HG02938 (cell line): Measurements from ENCODE around the gene MAPKAPK2.
A peak's percentile ranks its signal among the peaks of the same experiment; 100 is the strongest.

Source experiments
- ATAC-seq: cut with Tn5 transposase; IDR thresholded peaks from one replicate; pipeline ENCODE4 v1.9.1; 2021; ENCODE audit warnings: mild to moderate bottlenecking, moderate library complexity; ENCODE audit not compliant: unreplicated experiment

MAPKAPK2 gene

DNA sequence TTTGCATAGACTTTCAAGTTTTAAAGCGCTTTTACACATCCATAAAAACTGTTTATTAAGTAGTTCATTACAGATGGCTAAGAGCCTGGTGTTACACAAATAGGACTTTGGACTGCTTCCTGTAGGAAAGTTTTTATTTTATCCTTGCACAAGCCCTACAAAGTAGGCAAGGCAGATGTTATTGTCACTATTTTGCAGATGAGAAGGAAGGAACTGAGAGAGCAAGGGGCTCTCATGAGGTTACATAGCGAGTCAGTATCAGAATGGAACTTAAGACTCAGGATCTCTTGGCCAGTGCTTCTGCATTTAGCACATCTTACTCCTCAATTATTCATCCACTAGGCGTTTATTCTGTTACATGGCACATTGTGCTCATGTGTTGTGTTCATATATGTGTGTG lies 2.6 kb upstream of the MAPKAPK2 start:
- ATAC-seq, result no peak

DNA sequence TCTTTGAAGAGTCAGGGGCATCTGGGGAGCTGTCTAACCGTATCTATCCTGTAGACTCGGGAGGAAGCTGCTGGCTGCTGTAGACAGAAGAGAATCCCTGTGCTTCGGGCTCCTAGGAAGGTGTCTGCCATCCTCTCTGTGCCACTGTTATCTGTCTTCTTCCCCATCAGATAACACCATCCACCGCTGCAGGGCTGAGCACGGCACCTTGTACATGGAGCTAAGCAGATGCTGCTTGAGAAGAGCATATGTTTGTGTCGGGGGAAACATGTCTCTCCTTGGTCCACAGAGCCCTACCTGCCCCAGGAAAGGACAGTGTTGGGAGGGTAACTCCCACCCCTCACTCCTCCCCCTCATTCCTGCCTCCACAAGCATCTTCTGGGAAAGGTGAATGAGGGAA lies 1.4 kb upstream of the MAPKAPK2 start:
- no peak for ATAC-seq

DNA sequence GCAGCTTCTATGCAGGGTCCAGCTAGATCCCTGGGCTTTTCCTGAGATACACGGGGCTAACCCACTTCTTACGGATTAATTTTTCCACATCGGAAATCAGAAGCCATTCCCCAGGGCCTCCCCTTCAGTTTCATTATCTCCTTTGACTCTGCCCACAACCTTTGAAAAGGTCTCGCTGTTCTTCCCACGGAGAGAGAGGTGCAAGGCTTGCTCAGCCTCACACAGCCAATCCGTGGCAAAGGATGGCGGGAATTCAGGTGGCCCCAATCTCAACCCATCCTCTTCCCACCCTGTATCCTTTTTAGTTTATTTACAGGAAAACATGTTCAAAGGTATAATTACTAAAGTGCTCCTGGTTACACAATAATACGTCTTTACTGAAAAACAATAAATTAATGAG lies 702 bp upstream of the MAPKAPK2 start:
- ATAC-seq, result no peak

DNA sequence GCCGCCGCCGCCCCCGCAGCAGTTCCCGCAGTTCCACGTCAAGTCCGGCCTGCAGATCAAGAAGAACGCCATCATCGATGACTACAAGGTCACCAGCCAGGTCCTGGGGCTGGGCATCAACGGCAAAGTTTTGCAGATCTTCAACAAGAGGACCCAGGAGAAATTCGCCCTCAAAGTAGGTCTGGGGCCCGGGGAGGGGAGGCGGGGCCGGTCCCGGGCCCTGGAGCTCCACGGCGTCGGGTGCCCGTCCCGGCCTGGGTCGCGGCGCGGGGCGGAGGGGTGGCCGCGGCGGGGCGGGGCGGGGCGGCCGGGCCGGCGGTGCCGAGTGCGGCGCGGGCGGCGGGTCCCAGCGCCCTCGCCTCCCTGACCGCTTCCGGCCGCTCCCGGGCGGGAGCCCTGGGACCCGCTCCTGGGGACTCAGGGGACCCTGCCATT lies 646 bp downstream of the MAPKAPK2 start:
- ATAC-seq, result peak; percentile 12

DNA sequence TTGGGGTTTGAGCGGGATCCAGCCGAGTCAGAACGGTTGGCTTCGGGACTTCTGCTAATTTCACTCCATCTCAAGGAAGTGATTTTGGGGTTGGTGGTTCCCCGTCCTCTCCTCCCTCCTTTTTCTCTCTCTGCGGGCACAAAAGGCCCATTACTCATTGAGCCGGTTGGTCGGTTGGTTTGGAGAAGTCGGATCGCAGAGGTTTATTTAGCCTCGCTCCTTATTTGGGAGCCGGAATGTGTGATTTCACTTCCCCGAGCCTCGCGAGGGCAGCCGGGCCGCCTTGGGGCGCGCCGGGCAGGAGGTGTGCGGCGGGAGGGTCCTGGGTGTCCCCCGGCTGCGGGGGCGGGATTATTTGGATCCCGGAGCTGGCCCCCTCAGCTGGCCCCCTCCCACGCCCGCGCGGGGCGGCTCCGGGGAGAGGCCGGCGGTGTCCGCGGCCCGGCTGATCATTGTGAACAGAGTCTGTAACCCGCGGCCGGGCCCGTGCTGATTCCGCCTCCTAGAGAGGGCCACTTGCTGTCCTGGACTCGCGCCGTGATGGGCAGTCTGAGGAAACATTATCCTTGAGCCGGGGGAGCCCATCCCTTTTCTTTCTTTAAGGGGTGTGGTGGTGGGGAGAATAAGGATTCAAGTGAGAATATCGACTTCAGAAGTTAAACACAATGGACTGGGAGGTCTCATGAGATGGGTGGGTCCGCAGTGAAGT lies 1.2 kb downstream of the MAPKAPK2 start:
- ATAC-seq, result peak; percentile 36

DNA sequence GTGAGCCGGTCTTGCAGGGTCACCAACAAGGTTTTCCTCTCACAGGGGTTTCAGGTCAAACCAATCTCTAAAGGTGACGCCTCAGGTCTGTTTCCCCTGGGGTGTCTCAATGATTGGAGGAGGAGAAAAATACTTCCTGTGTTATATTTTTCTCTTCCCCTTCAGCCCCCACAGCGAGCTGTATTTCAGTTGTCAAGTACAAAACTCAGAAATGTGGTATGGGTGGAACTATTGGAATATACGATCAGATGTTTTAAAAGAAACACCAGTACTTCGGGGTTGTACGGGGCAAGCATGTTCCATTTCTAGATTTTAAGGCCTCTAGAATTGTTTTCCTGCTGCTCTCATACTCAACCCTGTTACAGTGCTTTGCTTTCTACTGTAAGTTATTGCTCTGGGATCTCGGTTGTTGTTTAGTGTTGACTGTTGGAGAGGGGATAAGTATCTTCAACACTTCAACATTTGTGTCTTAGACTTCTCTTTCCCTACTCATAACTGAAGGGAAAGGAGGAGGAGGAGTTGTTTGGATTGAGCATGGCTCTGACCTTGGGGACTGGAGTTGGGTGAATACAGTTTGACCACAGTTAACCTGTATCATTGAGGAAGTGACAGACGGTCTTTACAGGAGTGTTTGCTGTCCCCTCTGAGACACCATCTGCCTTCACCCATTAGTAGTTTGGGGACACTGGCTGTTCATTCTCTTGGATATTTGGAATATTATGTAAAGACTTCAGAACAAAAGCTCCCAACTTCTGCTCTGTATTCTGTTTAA lies 2.0 kb downstream of the MAPKAPK2 start:
- no peak for ATAC-seq

DNA sequence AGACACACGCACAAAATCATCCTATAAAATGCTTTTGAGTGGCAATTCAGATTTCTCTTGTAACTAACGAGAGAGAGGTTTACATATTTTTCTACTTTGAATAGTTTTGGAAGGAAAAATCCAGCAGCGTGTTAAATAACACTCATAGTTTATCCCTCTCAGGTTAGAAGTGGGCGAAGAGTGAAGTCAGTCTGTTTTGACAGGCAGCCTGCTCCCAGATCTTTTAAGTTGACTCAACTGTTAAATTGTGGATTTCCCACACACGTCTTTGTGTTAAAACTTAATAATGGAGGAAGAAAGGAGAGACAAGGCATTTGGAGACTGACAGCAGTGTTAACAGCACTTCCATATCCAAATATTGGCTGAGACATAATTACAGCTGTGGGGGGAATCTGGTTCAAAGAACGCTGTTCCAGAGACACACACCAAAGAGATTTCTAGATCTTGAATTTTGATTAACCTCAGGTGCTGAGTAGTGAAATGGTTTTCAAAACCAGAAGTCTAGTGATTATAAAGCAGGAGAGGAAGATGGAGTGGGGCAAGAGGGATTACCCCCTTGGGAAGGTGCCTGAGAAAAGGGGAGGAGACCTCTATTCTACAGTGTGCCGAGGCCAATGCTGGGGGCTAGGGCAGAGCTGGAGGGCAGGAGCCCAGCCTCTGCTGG lies 2.7 kb downstream of the MAPKAPK2 start:
- no peak for ATAC-seq

DNA sequence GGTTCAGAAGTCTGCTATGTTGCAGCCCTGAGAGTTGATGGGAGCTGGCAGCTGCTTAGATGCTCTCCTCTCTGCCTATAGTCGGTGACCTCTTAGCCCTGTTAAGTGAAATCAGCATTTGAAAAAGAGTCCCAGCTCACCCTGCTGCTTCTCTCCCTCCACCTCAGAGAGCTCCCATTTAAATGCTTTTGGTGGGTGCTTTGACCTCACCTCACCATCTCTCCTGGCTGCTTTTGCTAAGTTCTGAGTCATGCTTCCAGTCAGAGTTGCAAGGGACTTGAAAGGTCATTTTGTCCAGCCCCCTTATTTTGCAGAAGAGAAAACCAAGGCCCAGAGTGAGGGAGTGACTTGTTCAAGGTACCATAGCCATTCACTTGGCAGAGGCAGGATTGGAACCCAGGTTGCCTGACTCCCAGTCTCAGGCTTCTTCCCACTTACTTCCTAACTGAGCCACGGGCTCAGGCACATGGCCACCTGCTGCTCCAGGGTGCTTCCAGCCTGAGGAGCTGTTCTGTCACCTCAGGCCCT lies 3.3 kb downstream of the MAPKAPK2 start:
- no peak for ATAC-seq

DNA sequence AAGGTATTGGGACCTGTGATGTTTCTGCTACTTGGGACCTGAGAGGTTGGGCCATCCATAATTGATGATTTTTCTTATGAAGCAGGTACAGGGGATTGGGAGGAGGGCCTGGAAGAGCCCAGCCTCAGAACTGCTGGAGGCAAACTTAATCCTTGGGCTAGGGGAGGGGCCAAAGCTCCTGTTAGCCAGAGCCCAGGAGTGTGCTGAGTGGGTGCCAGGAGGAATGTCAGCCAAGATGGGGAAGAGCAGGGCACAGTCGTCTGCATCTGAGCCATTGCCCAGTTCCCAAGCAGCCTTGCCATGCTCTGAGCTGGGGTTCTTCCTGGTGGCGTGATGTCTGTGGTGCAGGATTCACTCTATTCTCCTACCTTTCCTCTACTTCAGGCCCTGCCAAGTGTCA lies 5.8 kb downstream of the MAPKAPK2 start:
- no peak for ATAC-seq

DNA sequence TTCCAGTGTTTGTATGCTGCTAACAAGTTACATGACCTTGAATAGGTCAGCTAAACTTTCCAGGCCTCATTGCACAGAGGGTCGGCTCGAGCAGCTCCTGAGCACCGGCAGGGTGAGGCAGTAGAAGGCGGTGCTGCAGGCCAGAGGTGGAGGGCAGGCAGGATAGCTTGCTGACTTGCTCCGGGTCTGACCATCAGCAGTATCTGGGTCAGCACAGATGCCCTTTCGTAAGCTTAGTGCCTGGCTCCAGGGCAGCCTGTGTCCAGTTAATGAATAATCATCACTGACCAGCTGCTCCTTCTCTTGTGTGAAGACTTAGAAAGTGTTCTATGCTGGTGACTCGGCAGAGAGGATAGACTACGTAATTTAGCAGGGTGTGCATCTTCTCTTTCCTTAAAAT lies 6.9 kb downstream of the MAPKAPK2 start:
- no peak for ATAC-seq

DNA sequence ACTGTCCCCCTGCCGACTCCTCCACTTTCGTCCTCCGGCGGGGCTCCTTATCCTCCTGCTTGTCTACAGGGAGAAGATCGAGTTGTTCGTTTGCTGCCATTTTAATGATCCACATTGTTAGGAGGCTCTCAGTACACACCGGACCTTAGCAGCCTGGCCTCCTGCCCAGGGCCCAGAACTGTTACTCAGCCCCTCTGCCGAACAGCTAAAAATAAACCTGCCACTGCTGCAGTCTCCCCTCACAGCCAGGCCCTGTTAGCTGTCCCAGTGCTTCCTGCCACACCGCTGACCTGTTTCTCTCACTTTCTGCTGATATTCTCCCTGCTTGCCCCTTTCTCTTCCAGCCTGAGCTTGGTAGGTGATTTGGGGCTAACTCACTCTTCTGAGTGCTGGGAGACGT lies 8.3 kb downstream of the MAPKAPK2 start:
- no peak for ATAC-seq

DNA sequence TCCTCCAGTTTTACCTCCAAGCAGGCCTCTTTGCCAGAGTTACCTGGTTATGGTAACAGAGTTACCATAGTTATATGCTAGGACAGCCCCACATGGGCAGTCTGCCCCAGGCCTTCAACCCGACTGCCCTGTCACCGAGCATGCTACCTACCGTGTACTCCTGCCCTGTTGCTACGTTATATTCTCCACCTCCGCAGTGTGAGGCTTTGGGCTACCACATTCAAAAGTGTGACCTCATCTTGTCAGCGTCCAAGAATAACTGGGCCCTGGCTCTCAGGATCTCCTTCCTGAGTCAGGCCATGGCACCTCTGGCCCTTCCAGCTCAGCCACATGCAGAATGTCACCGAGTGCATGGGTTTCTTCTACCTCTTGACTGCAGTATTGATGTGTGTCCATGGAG lies 8.9 kb downstream of the MAPKAPK2 start:
- no peak for ATAC-seq

DNA sequence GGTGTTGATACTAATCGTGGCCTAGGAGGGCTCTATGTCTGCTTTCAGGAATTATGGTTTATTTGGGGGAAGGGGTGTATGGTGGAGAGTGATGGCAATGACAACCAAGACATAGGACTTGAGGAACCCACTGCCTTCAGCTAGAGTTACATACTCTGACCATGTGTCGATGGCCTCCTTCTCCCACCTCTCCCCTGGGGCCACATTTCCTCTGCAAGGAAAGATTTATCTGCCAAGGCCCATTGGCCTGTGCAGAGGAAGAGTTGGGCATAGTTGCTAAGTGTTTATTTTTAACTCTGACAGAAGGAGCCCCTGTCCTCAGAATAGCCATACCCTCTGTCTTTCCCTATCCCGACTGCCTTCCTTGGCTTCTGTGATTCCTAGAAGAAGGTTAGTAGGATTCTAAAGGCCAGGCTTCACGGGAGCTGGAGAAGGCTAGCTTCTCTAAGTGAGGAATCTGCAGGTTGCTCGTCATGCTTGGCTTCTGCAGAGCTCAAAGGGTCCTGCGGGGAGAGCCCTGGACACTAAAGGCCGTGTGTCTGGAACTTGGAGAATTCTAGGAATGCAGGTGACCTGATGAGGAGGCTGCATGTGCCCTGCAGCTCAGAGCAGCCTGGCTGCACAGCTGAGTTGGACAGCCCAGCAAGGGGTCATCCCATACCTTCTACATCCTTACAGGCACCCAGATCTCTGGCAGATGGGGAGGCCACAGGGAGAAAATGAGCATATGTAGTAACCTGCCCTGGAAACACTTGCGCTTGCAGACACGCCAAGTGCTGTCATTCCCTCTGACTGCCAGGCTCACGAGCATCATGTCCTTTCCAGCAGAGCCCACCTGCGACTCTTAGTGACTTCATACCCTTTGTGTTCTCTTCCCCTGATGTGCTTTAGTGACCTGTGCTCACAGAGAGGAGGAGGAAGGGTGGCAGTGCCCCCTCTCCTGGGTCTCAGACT lies 9.7 kb downstream of the MAPKAPK2 start:
- ATAC-seq, result no peak

DNA sequence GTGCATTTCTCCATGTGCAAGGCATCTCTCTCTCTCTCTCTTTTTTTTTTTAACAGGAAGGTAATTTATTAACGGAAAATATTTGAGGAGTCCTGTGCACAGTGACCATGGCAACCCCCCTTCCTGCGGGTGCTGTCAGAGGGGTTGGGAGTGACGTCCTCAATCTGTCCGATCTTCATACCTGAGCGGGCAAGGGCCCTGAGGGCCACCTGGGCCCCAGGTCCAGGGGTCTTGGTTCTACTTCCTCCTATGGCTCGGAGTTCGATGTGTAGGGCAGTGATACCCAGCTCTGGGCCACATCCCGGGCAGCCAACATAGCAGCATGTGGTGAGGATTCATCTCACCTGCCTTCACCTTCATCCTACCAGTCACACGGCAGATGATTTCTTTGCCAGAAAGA lies 11.0 kb downstream of the MAPKAPK2 start:
- no peak for ATAC-seq

DNA sequence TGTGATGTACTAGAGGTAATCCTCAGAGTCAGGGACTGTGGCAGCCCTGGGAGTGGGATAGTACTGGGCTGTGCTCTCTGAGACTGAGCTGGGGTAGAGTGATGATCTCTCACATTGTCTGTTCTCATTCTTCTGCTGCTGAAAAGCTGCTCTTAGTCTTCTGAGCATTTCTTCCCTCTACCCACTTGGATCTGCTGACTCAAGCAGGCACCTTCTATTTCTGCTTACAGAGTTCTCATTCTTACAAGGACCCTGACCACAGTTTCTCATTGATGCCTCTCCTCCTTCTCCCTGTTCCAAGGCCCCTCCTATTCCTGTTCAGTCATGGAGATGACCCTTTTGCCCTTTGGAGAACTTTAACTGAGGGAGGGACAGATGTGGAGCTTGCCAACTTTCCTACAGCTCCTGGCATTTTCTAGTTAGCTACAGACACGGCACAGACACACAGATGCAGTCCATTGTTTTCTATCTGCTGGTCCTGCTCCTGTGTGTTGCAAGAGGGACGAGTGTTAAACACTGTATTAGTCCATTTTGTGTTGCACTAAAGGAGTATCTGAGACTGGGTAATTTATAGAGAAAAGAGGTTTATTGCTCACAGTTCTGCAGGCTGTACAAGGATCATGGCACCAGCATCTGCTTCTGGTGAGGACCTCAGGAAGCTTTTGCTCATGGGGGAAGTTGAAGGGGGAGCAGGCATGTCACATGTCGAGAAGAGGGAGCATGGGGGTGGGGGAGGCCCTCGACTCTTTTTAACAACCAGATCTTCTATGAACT lies 12.3 kb downstream of the MAPKAPK2 start:
- ATAC-seq, result no peak

DNA sequence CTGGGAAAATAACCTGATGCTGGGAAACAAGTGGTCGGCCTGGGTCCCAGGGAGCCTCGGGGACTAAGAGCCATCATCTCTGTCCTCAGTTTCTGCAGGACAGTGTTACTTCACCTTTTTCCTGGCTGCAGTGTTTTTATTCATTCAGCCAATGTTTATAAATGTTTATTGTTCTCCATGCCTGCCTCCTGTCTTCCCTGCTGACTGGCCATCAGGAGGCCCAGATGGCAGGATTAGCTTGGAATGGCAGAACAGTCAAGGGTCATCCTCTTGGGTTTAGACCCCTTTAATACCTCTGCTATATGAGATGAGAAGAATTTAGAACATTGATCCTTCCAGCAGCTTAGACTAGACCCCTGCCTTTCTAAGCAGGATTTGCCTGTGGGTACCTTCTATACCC lies 13.3 kb downstream of the MAPKAPK2 start:
- ATAC-seq, result no peak

DNA sequence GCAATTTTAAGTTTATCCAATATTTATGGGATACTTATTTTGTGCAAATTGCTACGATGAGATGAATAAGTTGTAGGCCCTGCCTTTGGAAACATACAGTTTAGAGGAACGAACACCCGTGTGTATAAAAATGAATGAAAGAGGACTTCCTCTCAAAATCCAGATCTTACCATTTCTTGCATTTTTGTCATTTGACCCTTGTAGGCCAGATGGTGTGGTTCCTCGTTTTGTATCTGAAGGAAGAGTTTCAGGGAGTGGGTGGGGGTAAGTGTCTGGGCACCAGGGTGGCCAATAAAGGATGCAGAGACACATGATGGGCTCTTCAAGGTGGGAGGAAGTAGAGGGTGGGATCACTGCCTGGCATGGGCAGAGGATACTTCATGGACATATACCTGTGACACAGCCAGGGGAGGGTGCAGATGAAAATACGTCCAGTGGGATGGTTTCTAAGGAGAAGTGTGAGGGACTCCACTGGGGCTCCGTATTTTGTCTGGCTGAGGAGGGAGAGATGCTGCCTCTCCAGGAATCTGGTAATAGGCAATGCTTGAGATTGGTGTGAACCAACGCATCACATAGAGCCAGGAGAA lies 14.4 kb downstream of the MAPKAPK2 start:
- no peak for ATAC-seq

DNA sequence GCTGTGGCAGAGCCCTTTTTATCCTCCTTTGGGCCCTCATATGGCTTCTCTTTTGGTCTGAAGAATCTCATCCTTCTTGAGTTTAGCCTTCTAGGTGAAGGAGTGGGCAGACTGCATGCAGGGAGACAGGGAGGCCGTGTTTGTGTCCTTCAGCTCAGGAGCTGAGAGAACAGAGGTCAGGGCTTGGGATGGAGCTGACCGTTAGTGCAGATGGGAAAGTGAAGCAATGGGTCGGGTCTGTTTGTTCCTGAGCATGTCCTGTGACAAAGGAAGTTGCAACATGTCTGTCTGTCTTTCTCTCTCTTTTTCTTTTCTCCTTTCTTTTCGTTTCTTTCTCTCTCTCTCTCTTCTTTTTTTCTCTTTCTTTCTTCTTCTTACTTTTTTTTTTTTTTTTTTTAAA lies 14.9 kb downstream of the MAPKAPK2 start:
- ATAC-seq, result no peak

DNA sequence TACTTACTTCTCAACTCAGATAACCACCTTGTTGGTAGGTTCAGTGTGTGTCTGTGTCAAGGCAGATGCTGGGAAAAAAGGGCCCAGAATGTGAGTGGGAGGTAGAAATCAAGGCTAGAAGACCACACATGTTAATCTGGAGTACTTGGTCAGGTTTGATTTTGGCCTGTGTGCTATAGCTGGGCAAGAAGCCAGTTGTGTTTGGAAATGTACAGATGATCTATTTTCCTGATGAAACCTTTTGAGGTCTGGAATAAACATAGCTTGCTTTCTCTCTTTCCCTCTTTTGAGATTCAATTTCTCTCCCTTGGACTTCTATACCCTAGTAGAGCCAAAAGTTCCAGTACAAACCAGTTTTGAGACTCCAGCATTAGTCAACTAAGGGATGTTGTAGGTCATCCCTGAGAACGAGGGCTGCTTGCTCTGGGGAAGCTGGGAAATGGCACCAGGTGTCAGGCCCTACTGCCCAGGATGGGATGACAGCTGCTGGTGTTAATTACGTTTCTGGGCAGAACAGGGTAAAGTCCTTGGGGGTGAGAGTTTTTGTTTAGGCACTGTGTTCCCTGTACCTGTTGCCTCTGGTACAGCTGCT lies 15.8 kb downstream of the MAPKAPK2 start:
- no peak for ATAC-seq
